WI38 (cell line): ENCODE results near the gene DDX10.
A peak's percentile ranks its signal among the peaks of the same experiment; 100 is the strongest.

ENCODE experiments used
- H3K4me3 ChIP-seq: 2 replicates; pipeline ENCODE4 v1.5.1; 2011; ENCODE audit warnings: low read depth, mild to moderate bottlenecking, control low read depth, low read length
- TF ChIP-seq, protein P1 (sequence below): IDR thresholded peaks from 2 replicates; pipeline ENCODE4 v1.5.1; 2012; ENCODE audit warnings: low read depth, mild to moderate bottlenecking, control low read depth, low read length

DDX10 gene

DNA sequence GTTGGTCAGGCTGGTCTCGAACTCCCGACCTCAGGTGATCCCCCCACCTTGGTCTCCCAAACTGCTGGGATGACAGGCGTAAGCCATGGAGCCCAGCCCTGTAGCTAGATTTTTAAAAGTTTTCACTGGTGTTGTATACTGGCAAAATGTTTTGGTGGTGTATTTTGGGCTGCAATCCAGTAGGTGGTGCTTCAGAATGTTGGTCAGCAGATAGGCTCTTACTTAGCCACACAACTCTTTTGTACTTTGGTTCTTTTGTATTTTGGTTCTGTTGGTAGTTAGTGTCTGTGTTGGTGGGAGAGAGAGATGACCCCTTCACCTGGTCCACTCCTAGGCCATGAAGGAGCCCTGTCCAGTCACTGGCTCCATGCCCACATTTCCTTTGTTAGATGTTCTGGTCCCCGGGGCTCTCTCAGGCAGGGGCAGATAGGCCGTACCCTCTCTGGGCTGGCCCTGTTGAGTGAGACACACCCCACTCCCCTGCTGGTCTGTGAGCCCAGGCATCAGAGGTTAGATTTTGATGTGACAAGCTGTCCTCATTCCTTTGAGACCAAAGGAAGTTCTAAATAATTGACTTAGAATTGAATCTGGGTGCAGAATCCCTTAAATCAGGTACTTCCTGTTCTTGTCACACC, 123.8 kb downstream of the DDX10 start:
- H3K4me3 ChIP-seq: no peak overlapping the region
- TF ChIP-seq, protein P1, sequence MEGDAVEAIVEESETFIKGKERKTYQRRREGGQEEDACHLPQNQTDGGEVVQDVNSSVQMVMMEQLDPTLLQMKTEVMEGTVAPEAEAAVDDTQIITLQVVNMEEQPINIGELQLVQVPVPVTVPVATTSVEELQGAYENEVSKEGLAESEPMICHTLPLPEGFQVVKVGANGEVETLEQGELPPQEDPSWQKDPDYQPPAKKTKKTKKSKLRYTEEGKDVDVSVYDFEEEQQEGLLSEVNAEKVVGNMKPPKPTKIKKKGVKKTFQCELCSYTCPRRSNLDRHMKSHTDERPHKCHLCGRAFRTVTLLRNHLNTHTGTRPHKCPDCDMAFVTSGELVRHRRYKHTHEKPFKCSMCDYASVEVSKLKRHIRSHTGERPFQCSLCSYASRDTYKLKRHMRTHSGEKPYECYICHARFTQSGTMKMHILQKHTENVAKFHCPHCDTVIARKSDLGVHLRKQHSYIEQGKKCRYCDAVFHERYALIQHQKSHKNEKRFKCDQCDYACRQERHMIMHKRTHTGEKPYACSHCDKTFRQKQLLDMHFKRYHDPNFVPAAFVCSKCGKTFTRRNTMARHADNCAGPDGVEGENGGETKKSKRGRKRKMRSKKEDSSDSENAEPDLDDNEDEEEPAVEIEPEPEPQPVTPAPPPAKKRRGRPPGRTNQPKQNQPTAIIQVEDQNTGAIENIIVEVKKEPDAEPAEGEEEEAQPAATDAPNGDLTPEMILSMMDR: peak; percentile 32; the same call in 1 of the 2 replicates

DNA sequence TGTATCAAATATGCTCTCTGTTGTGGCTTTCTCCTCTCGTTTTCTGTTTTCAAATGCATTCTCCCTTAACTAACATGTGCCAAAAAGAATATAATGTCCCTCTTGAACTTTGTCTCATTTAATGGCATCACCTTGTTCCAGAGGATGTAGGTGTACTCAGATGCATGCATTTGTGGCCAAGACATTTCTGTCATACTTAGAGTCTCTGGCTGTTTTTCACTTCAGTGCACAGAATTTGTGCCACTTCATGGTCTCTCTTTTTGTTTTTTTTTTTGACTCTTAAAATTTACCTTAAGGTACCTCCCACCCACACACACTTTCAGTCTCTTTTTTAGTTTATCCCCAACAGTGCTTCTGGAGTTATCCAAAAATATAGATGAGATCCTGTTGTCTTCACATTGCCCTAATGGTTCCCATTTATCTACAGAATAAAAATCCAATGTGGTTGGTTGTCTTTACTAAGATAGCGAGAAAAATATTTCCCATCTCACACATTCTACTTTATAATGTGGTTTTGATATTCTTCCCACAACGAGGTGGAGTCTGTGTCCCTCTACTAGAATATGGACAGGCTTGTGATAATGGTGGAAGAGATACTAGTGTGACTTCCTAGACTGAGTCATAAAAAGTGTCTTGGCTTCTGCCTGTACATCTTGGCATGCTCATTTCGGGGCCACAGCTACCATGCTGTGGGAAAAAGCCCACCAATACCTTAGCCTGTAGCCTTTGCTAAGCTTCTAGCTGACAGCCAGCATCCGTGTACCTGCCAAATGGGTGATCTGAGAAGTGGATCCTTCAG, 125.8 kb downstream of the DDX10 start:
- H3K4me3 ChIP-seq: no peak overlapping the region
- TF ChIP-seq, protein P1: no peak

DNA sequence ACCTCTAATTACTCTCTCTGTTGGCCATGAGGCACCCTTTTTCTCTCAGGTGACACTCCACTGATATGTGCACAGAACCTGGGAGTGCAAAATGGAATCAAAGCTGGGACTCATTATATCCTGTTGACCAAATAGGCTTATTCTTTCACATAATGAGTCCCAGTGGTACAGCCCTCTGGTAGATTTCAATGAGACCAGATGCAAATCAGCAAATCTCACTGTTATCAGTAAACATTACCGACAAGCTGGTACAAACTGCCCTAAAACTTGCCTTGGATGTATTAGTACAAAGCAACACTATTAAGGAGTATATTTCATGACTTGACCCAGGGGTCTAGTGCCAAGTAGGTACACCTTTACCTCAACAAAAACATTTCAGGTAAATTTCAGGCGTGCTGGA, 128.3 kb downstream of the DDX10 start:
- H3K4me3 ChIP-seq: no peak overlapping the region
- TF ChIP-seq, protein P1: no peak

DNA sequence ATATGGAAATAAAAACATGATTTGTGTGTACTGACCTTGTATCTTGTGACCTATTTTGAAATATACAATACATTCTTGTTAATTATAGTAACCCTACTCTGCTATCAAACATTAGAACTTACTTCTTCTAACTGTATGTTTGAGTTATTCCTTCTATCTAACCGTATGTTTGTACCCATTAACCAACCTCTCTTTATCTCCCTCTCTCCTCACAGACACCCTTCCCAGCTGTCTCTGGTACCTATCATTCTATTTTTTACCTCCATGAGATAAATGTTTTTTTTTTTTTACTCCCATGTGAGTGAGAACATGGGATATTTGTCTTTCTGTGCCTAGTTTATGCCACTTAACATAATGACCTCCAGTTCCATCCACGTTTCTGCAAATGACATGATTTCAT, 128.7 kb downstream of the DDX10 start:
- no peak overlapping the region for H3K4me3 ChIP-seq
- TF ChIP-seq, protein P1: no peak

DNA sequence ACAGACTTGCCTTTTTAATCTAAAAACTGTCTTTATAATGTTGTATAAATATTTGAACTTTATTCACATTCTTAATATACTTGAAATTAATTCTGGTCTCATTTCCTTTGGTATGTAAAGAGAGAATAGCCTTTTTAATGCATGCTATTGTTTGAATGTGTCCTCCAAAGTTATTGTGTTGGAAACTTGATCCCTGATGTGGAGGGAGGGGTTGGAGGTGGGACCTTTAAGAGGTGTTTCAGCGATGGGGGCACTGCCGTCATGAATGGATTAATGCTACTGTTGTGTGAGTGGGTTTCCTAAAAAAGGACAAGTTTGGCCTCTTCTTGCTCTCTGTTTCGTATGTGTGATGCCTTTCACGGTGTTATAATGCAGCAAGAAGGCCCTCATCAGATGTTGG, 131.7 kb downstream of the DDX10 start:
- TF ChIP-seq, protein P1: no peak
- H3K4me3 ChIP-seq: no peak overlapping the region

DNA sequence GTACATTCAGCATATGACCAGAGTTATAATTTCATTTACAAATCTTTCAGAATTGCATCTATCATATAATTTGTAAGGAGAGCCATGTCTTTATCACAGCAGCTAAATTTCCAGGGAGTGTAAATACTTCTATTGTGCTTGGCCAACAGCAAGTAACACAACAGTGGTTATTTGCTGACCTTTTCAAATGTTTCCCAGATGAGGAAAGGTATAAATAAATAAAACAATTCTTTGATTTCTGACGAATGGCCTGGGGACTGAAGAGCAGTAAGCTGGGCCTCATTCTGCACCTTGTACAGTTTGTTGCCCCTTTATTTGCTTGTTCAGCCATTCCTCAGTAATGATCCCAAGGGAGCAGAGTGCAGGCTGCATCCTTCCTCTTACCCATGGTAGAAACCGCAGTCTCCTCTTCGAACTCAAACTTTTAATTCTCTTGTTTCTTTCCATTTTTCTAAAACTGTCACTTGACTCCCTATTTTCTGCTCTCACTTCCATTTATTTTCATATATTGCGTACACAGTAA, 132.8 kb downstream of the DDX10 start:
- no peak overlapping the region for H3K4me3 ChIP-seq
- TF ChIP-seq, protein P1: no peak

DNA sequence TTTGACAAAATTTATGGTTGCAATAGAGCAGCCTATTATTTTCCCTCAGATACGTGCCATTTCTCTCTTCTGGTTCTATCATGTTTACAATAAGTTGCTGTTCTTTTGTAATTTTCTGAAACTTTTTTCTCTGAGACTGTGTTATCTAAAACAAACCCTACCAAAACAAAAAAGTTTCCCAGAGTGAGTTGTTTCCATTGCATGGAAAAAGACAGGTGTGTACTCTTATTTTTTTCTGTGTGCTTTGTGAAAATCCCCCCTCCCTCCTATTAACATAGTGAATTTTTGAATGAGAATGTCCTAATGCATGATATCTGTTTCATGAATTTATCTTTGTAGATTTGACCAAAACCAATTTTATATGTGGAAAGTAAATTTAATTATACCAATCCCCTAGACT, 137.6 kb downstream of the DDX10 start:
- TF ChIP-seq, protein P1: no peak
- no peak overlapping the region for H3K4me3 ChIP-seq
